HepG2 (cell line): Measurements from ENCODE around the gene KDM8. TPM values are rescaled to one million over a fixed set of nuclear protein-coding genes. Genes with fewer than 3 reads are reported as not detected.

Source experiments
- FOXA1 ChIP-seq, 2 experiments: fragments of 450-650 bp in 1 of 2; sonication (generic) in 1 of 2; formaldehyde crosslinking in 1 of 2; IDR thresholded peaks; 2 replicates each; pipeline versions ENCODE4 v1.4.0 to v1.6.1; 2016 to 2020; ENCODE audit warnings: missing genetic modification reagents in 1 of 2
- ISL2 ChIP-seq: sonication (generic); formaldehyde crosslinking; IDR thresholded peaks from 2 replicates; pipeline ENCODE4 v1.5.0; 2020; ENCODE audit warnings: missing genetic modification reagents
- KDM6A ChIP-seq: IDR thresholded peaks from 2 replicates; pipeline ENCODE4 v1.6.1; 2016; ENCODE audit warnings: low read depth
- KMT2B ChIP-seq: IDR thresholded peaks from 2 replicates; pipeline ENCODE4 v1.6.1; 2016; ENCODE audit warnings: missing genetic modification reagents, missing compliant biosample characterization
- MED13 ChIP-seq: sonication (generic); formaldehyde crosslinking; IDR thresholded peaks from 2 replicates; pipeline ENCODE4 v1.5.0; 2020; ENCODE audit warnings: missing genetic modification reagents
- RNF2 ChIP-seq: fragments of 450-650 bp; conservative IDR thresholded peaks from 2 replicates; pipeline ENCODE4 v1.6.1; 2016; ENCODE audit warnings: low read depth
- SRSF9 ChIP-seq: fragments of 200-400 bp; formaldehyde crosslinking; IDR thresholded peaks from 2 replicates; pipeline ENCODE4 v1.6.1; 2018; ENCODE audit warnings: borderline replicate concordance, mild to moderate bottlenecking, low read depth, low read length; ENCODE audit not compliant: insufficient read depth, poor library complexity, severe bottlenecking
- ZMYM3 ChIP-seq: sonication (generic); formaldehyde crosslinking; IDR thresholded peaks from 2 replicates; pipeline ENCODE4 v1.5.1; 2020; ENCODE audit warnings: mild to moderate bottlenecking, missing genetic modification reagents
- ZNF629 ChIP-seq: sonication (generic); formaldehyde crosslinking; conservative IDR thresholded peaks from 2 replicates; pipeline ENCODE4 v1.5.0; 2020; ENCODE audit warnings: missing genetic modification reagents
- polyA plus RNA-seq, 8 experiments: library from polyadenylated mRNA; depleted of rRNA in 3 of 8; stranded (reverse) in 7 of 8; unstranded in 1 of 8; fragments of >200 nt; fragmentation: Illumina TruSeq in 4 of 8; extraction: Trizol in 4 of 8; gene quantifications; 2 replicates each; pipeline versions ENCODE4 v1.2.1 to v1.2.3, GENCODE V29; 2011 to 2016; ENCODE audit warnings: low read depth in 4 of 8, missing spikeins in 1 of 8, mixed read lengths in 1 of 8; ENCODE audit not compliant: insufficient read depth in 1 of 8
- total RNA-seq, 5 experiments: library from RNA; depleted of rRNA; stranded (reverse); fragments of >200 nt; fragmentation: Illumina TruSeq; extraction: Trizol; gene quantifications; 2 replicates each; pipeline ENCODE4 v1.2.3, GENCODE V29; 2016; ENCODE audit warnings: low read depth in 1 of 5
- TF ChIP-seq, protein P1 (sequence below): fragments of 450-650 bp; IDR thresholded peaks from 2 replicates; pipeline ENCODE4 v1.6.1; 2017; ENCODE audit warnings: mild to moderate bottlenecking
- TF ChIP-seq, protein P2 (sequence below): sonication (generic); formaldehyde crosslinking; IDR thresholded peaks from 2 replicates; pipeline ENCODE4 v1.4.0; 2020; ENCODE audit warnings: missing genetic modification reagents
- TF ChIP-seq, protein P3 (sequence below): IDR thresholded peaks from 2 replicates; pipeline ENCODE4 v1.6.1; 2012; ENCODE audit warnings: inconsistent platforms
- TF ChIP-seq, protein P4 (sequence below): sonication (generic); formaldehyde crosslinking; conservative IDR thresholded peaks from 2 replicates; pipeline ENCODE4 v1.4.0; 2020; ENCODE audit warnings: missing genetic modification reagents
- TF ChIP-seq, protein P5 (sequence below), 2 experiments: fragments of 450-650 bp in 1 of 2; sonication (generic) in 1 of 2; formaldehyde crosslinking; IDR thresholded peaks; 2 replicates each; pipeline versions ENCODE4 v1.5.0 to v1.8.0; 2020 to 2022; ENCODE audit warnings: mild to moderate bottlenecking in 1 of 2, missing genetic modification reagents in 1 of 2
- TF ChIP-seq, protein P6 (sequence below): fragments of 450-650 bp; IDR thresholded peaks from 2 replicates; pipeline ENCODE4 v1.6.1; 2016
- TF ChIP-seq, protein P7 (sequence below): sonication (generic); formaldehyde crosslinking; IDR thresholded peaks from 2 replicates; pipeline ENCODE4 v1.4.0; 2020; ENCODE audit warnings: missing genetic modification reagents
- TF ChIP-seq, protein P8 (sequence below): IDR thresholded peaks from 2 replicates; pipeline ENCODE4 v1.6.1; 2016

KDM8 gene
- total and polyA plus RNA-seq, 2 of the 13 experiments (the other 11 are each of a cell fraction or from before 2014, with no cell fraction given): 3.3 to 8.6 TPM

DNA sequence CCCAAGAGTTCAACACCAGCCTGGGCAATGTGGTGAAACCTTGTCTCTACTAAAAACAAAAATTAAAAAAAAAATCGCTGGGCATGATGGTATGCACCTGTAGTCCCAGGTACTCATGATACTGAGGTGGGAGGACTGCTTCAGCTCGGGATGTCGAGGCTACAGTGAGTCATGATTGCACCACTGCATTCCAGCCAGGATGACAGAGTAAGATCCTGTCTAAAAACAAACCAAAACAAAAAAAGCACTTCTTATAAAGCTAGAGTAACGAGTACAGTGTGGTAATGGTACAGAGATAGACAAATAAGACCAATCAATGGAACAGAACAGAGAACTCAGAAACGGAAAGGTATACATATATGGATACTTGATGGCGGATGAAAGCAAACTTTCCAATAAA lies 60.8 kb downstream of the KDM8 start (continued):
- TF ChIP-seq, protein P1, sequence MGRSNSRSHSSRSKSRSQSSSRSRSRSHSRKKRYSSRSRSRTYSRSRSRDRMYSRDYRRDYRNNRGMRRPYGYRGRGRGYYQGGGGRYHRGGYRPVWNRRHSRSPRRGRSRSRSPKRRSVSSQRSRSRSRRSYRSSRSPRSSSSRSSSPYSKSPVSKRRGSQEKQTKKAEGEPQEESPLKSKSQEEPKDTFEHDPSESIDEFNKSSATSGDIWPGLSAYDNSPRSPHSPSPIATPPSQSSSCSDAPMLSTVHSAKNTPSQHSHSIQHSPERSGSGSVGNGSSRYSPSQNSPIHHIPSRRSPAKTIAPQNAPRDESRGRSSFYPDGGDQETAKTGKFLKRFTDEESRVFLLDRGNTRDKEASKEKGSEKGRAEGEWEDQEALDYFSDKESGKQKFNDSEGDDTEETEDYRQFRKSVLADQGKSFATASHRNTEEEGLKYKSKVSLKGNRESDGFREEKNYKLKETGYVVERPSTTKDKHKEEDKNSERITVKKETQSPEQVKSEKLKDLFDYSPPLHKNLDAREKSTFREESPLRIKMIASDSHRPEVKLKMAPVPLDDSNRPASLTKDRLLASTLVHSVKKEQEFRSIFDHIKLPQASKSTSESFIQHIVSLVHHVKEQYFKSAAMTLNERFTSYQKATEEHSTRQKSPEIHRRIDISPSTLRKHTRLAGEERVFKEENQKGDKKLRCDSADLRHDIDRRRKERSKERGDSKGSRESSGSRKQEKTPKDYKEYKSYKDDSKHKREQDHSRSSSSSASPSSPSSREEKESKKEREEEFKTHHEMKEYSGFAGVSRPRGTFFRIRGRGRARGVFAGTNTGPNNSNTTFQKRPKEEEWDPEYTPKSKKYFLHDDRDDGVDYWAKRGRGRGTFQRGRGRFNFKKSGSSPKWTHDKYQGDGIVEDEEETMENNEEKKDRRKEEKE: no peak
- TF ChIP-seq, protein P2, sequence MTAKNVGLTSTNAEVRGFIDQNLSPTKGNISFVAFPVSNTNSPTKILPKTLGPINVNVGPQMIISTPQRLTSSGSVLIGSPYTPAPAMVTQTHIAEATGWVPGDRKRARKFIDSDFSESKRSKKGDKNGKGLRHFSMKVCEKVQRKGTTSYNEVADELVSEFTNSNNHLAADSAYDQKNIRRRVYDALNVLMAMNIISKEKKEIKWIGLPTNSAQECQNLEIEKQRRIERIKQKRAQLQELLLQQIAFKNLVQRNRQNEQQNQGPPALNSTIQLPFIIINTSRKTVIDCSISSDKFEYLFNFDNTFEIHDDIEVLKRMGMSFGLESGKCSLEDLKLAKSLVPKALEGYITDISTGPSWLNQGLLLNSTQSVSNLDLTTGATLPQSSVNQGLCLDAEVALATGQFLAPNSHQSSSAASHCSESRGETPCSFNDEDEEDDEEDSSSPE (CRISPR knock-in tag): no peak
- TF ChIP-seq MED13: no peak
- TF ChIP-seq, protein P3, sequence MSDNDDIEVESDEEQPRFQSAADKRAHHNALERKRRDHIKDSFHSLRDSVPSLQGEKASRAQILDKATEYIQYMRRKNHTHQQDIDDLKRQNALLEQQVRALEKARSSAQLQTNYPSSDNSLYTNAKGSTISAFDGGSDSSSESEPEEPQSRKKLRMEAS: no peak
- TF ChIP-seq ISL2 (CRISPR knock-in tag): peak; percentile 39; the same call in 1 of the 2 replicates
- TF ChIP-seq, protein P4, sequence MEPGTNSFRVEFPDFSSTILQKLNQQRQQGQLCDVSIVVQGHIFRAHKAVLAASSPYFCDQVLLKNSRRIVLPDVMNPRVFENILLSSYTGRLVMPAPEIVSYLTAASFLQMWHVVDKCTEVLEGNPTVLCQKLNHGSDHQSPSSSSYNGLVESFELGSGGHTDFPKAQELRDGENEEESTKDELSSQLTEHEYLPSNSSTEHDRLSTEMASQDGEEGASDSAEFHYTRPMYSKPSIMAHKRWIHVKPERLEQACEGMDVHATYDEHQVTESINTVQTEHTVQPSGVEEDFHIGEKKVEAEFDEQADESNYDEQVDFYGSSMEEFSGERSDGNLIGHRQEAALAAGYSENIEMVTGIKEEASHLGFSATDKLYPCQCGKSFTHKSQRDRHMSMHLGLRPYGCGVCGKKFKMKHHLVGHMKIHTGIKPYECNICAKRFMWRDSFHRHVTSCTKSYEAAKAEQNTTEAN: 0 out of 2 replicates have a peak, but pooled peaks have one; percentile 54
- TF ChIP-seq ZMYM3 (CRISPR knock-in tag): no peak
- no peak for TF ChIP-seq RNF2
- TF ChIP-seq SRSF9: no peak
- peak; percentile 34; the same call in 1 of the 2 replicates for TF ChIP-seq KMT2B
- TF ChIP-seq, protein P5, sequence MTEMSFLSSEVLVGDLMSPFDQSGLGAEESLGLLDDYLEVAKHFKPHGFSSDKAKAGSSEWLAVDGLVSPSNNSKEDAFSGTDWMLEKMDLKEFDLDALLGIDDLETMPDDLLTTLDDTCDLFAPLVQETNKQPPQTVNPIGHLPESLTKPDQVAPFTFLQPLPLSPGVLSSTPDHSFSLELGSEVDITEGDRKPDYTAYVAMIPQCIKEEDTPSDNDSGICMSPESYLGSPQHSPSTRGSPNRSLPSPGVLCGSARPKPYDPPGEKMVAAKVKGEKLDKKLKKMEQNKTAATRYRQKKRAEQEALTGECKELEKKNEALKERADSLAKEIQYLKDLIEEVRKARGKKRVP (CRISPR knock-in tag; IDR thresholded peaks at IDR 0.05): peak in 1 of 2 experiments; percentile 89; a peak in 2 of 4 replicates
- TF ChIP-seq, protein P6, sequence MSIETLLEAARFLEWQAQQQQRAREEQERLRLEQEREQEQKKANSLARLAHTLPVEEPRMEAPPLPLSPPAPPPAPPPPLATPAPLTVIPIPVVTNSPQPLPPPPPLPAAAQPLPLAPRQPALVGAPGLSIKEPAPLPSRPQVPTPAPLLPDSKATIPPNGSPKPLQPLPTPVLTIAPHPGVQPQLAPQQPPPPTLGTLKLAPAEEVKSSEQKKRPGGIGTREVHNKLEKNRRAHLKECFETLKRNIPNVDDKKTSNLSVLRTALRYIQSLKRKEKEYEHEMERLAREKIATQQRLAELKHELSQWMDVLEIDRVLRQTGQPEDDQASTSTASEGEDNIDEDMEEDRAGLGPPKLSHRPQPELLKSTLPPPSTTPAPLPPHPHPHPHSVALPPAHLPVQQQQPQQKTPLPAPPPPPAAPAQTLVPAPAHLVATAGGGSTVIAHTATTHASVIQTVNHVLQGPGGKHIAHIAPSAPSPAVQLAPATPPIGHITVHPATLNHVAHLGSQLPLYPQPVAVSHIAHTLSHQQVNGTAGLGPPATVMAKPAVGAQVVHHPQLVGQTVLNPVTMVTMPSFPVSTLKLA: no peak
- TF ChIP-seq, protein P7, sequence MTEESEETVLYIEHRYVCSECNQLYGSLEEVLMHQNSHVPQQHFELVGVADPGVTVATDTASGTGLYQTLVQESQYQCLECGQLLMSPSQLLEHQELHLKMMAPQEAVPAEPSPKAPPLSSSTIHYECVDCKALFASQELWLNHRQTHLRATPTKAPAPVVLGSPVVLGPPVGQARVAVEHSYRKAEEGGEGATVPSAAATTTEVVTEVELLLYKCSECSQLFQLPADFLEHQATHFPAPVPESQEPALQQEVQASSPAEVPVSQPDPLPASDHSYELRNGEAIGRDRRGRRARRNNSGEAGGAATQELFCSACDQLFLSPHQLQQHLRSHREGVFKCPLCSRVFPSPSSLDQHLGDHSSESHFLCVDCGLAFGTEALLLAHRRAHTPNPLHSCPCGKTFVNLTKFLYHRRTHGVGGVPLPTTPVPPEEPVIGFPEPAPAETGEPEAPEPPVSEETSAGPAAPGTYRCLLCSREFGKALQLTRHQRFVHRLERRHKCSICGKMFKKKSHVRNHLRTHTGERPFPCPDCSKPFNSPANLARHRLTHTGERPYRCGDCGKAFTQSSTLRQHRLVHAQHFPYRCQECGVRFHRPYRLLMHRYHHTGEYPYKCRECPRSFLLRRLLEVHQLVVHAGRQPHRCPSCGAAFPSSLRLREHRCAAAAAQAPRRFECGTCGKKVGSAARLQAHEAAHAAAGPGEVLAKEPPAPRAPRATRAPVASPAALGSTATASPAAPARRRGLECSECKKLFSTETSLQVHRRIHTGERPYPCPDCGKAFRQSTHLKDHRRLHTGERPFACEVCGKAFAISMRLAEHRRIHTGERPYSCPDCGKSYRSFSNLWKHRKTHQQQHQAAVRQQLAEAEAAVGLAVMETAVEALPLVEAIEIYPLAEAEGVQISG (CRISPR knock-in tag): no peak
- TF ChIP-seq ZNF629: 0 out of 2 replicates have a peak, but pooled peaks have one; percentile 13
- TF ChIP-seq, protein P8, sequence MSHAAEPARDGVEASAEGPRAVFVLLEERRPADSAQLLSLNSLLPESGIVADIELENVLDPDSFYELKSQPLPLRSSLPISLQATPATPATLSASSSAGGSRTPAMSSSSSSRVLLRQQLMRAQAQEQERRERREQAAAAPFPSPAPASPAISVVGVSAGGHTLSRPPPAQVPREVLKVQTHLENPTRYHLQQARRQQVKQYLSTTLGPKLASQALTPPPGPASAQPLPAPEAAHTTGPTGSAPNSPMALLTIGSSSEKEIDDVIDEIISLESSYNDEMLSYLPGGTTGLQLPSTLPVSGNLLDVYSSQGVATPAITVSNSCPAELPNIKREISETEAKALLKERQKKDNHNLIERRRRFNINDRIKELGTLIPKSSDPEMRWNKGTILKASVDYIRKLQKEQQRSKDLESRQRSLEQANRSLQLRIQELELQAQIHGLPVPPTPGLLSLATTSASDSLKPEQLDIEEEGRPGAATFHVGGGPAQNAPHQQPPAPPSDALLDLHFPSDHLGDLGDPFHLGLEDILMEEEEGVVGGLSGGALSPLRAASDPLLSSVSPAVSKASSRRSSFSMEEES: no peak
- no peak for TF ChIP-seq KDM6A
- no peak for TF ChIP-seq FOXA1 (IDR thresholded peaks at IDR 0.05)
- TF ChIP-seq FOXA1 (CRISPR knock-in tag; IDR thresholded peaks at IDR 0.05): 0 out of 2 replicates have a peak, but pooled peaks have one; percentile 37
